Measurements from ENCODE around the gene CASZ1. TPM values are rescaled to one million over a fixed set of nuclear protein-coding genes. Genes with fewer than 3 reads are reported as not detected.

The CASZ1 gene
- total RNA-seq, 1 experiment from 2014 or later = 15.2 TPM

GRCh38 chr1:10630661-10631120, 165.8 kb downstream of the CASZ1 start:
- H2AFZ ChIP-seq = no peak overlapping the region
- H3K9me3 ChIP-seq (ENCODE audit: insufficient read depth, low read depth) = no peaks in the 10 kb centered on the region
- H3K27ac ChIP-seq = no peak overlapping the region
- H3K36me3 ChIP-seq (ENCODE audit: low read depth) = no peaks in the 10 kb centered on the region
- ChIA-PET CTCF (interaction anchor here (0.7 kb wide), 1 partner anchor 267 kb away, joined by 3 read pairs; no protein-coding TSS in a partner anchor), POLR2A (ENCODE audit: unreplicated experiment) (no interaction called here)
- no peaks in the 10 kb centered on the region for H3K4me1 ChIP-seq (replicated peaks; ENCODE audit: insufficient read depth)
- no peaks in the 10 kb centered on the region for H4K20me1 ChIP-seq (ENCODE audit: insufficient read depth)
- no peak overlapping the region for H3K4me3 ChIP-seq
- H3K27me3 ChIP-seq (ENCODE audit: insufficient read depth, low read depth) = no peaks in the 10 kb centered on the region
- no peak overlapping the region for H3K4me2 ChIP-seq
- intact Hi-C loops (cut with micrococcal nuclease; ENCODE audit: unreplicated experiment) = no loop called here
- H3K79me2 ChIP-seq (ENCODE audit: low read depth) = no peaks in the 10 kb centered on the region
- BruUV-seq (replicated peaks) = no TSS peak
- H3K9me2 ChIP-seq (ENCODE audit: insufficient read depth) = no peaks in the 10 kb centered on the region
- no peak for DNase-seq
- TF ChIP-seq CTCF (conservative IDR thresholded peaks at IDR 0.05) (no peak), EZH2 (IDR thresholded peaks at IDR 0.05; ENCODE audit: low read depth) (no peak)
- H3F3A ChIP-seq (ENCODE audit: insufficient read depth, low read depth) = no peaks in the 10 kb centered on the region

- no peaks in the 10 kb centered on the region for H4K20me1 ChIP-seq (ENCODE audit: insufficient read depth)
- DNase-seq = no peak
- H3K4me2 ChIP-seq = no peak overlapping the region
- intact Hi-C loops (cut with micrococcal nuclease; ENCODE audit: unreplicated experiment) = no loop called here
- H3K4me1 ChIP-seq (replicated peaks; ENCODE audit: insufficient read depth) = no peaks in the 10 kb centered on the region
- POLR2A ChIA-PET (ENCODE audit: unreplicated experiment) = no interaction called here
- H2AFZ ChIP-seq = no peak overlapping the region
- no peak overlapping the region for H3K4me3 ChIP-seq
- H3K27ac ChIP-seq = no peak overlapping the region
- no peak for TF ChIP-seq EZH2 (IDR thresholded peaks at IDR 0.05; ENCODE audit: low read depth)
- no peak for TF ChIP-seq CTCF (conservative IDR thresholded peaks at IDR 0.05)
- H3K27me3 ChIP-seq (ENCODE audit: insufficient read depth, low read depth) = no peaks in the 10 kb centered on the region
- H3K9me3 ChIP-seq (ENCODE audit: insufficient read depth, low read depth) = no peaks in the 10 kb centered on the region
- CTCF ChIA-PET = interaction anchor here (0.7 kb wide), 1 partner anchor 268 kb away, joined by 3 read pairs; no protein-coding TSS in a partner anchor
- no peaks in the 10 kb centered on the region for H3F3A ChIP-seq (ENCODE audit: insufficient read depth, low read depth)
- BruUV-seq (replicated peaks) = no TSS peak
- no peaks in the 10 kb centered on the region for H3K36me3 ChIP-seq (ENCODE audit: low read depth)
- H3K79me2 ChIP-seq (ENCODE audit: low read depth) = no peaks in the 10 kb centered on the region
- no peaks in the 10 kb centered on the region for H3K9me2 ChIP-seq (ENCODE audit: insufficient read depth)
Observed at GRCh38 chr1:10629816-10630571, 166.5 kb downstream of the CASZ1 start.

- BruUV-seq (replicated peaks) = no TSS peak
- Histone ChIP-seq H3K27me3 (ENCODE audit: insufficient read depth, low read depth) (no peaks in the 10 kb centered on the region), H3F3A (ENCODE audit: insufficient read depth, low read depth) (no peaks in the 10 kb centered on the region), H4K20me1 (ENCODE audit: insufficient read depth) (no peaks in the 10 kb centered on the region), H3K79me2 (ENCODE audit: low read depth) (no peaks in the 10 kb centered on the region), H3K27ac (no peak overlapping the region), H3K9me2 (ENCODE audit: insufficient read depth) (no peaks in the 10 kb centered on the region), H3K4me2 (no peak overlapping the region), H3K36me3 (ENCODE audit: low read depth) (no peaks in the 10 kb centered on the region), H3K9me3 (ENCODE audit: insufficient read depth, low read depth) (no peaks in the 10 kb centered on the region), H3K4me1 (replicated peaks; ENCODE audit: insufficient read depth) (no peaks in the 10 kb centered on the region), H2AFZ (no peak overlapping the region), H3K4me3 (no peak overlapping the region)
- DNase-seq = no peak
- TF ChIP-seq EZH2 (IDR thresholded peaks at IDR 0.05; ENCODE audit: low read depth) (no peak), CTCF (conservative IDR thresholded peaks at IDR 0.05) (no peak)
- intact Hi-C loops (cut with micrococcal nuclease; ENCODE audit: unreplicated experiment) = no loop called here
- ChIA-PET POLR2A (ENCODE audit: unreplicated experiment) (no interaction called here), CTCF (no interaction called here)
Observed at GRCh38 chr1:10629091-10629815, 167.2 kb downstream of the CASZ1 start.

Measured in PC-9 (cell line).